Coronary artery (tissue), 2 donors: Measurements from ENCODE around the gene TPST1.
"Not testable (repeated sequence)": the region's sequence is repeated elsewhere in the genome, so short reads cannot be mapped to it uniquely, and the experiment has no call there.

ENCODE experiments used
- DNase-seq: peaks from one replicate; pipeline ENCODE4 v3.0.0-alpha.2; 2017; ENCODE audit warnings: low spot score
- H3K27ac ChIP-seq, 2 donors: fragments of 200-600 bp; sonication (generic); one replicate each; pipeline ENCODE4 v1.5.1; 2016 to 2019
- H3K4me3 ChIP-seq: fragments of 200-600 bp; sonication (generic); 2 replicates; pipeline ENCODE4 v1.5.1; 2016; ENCODE audit warnings: mild to moderate bottlenecking, moderate library complexity
- CTCF ChIP-seq: fragments of 200-600 bp; sonication (generic); IDR thresholded peaks from one replicate; pipeline ENCODE4 v1.5.1; 2019; ENCODE audit warnings: antibody characterized with exemption

The TPST1 gene

DNA sequence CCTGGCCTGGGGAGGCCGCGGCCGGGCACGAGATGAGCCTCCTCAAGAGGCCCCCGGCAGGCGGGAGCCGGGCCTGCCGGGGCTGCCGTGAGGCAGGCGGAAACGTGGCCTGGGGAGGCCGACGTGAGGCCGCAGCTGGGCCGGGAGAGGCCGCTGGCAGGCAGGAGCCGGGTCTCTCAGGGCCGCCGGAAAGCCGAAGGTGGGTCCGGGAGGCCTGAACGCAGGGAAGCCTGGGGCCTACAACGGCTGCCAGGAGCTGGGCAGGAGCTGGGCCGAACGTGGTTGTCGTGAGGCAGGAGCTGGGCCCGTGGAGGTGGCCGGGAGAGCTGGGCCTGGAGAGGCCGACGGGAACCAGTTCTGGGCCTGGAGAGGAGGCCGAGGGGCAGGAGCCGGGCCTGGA is 171.9 kb downstream of the TPST1 start:
- no peak overlapping the region for H3K4me3 ChIP-seq
- no peak overlapping the region for H3K27ac ChIP-seq
- DNase-seq: no peak
- no peak for TF ChIP-seq CTCF

- no peak for TF ChIP-seq CTCF
- no peak overlapping the region for H3K4me3 ChIP-seq
- H3K27ac ChIP-seq: no peak overlapping the region
- no peak for DNase-seq
Observed at GRCh38 chr7:66377714-66378113, 172.6 kb downstream of the TPST1 start.

DNA sequence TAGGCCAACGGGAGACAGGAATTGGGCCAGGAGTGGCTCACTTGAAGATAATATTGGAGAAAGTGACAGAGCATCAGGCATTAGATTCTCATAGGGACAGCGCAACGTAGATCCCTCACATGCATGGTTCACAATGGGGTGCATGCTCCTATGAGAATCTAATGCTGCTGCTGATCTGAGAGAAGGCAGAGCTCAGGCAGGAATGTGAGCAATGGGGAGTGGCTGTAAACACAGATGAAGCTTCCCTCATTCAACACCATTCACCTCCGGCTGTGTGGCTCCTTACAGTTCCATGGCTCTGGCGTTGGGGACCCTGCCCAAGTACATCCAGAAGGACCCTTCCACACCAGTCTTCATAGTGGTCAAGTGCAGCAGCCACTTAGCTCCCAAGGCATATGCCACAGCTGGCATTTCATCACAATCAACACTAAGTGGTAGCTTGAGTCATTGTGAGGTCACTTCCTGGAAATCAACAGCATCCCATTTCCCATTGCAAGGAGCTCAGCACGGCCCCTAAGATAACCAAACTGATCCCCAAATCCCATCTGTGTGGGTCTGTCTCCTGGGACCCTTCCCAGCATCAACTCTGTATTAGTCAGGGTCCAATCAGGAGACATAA is 174.5 kb downstream of the TPST1 start:
- no peak for DNase-seq
- Histone ChIP-seq H3K27ac (no peak overlapping the region), H3K4me3 (no peak overlapping the region)
- TF ChIP-seq CTCF: no peak

GRCh38 chr7:66380272-66380888 is 175.2 kb downstream of the TPST1 start:
- no peak for TF ChIP-seq CTCF
- DNase-seq: no peak
- no peak overlapping the region for H3K27ac ChIP-seq
- H3K4me3 ChIP-seq: no peak overlapping the region

- H3K27ac ChIP-seq, H3K4me3 ChIP-seq, DNase-seq: not testable (repeated sequence)
Observed at GRCh38 chr7:66382182-66382923, 177.2 kb downstream of the TPST1 start.

DNA sequence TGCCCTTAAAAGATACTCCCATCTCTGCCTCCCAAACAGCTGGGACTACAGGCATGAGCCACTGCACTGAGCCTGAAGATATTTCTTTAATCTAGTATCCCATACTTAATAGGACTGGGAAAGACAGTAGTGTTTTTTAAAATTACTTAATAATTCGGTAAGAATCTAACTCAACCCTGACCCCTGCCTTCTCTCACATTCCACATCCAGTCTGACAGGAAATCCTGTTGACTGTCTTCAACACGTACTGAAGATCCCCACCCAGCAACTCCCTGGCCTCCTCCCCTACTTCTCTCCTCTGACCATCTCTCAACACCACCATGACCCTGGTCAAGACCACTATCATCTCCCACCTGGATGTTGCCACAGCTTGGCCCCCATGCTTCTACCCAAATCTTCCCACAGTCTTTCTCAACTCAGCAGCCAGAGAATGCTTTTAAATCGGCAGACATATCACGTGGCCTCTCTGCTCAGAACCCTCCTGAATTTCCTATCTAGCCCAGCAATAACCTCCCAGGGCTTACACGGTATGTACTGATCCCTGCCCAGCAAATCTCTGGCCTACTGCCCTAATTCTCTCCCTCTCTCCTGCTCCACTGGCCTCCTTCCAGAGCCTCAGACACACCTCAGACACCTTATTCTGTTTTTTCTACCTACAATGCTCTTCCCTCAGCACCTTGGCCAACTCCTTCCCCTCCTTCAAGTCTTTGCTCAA is 180.2 kb downstream of the TPST1 start:
- not testable (repeated sequence) for DNase-seq, H3K27ac ChIP-seq, H3K4me3 ChIP-seq

- not testable (repeated sequence) for DNase-seq, H3K4me3 ChIP-seq, H3K27ac ChIP-seq
Observed at GRCh38 chr7:66395128-66395571, 190.0 kb downstream of the TPST1 start.

- H3K4me3 ChIP-seq, H3K27ac ChIP-seq: not testable (repeated sequence)
Observed at GRCh38 chr7:66396052-66396451, 190.9 kb downstream of the TPST1 start.

DNA sequence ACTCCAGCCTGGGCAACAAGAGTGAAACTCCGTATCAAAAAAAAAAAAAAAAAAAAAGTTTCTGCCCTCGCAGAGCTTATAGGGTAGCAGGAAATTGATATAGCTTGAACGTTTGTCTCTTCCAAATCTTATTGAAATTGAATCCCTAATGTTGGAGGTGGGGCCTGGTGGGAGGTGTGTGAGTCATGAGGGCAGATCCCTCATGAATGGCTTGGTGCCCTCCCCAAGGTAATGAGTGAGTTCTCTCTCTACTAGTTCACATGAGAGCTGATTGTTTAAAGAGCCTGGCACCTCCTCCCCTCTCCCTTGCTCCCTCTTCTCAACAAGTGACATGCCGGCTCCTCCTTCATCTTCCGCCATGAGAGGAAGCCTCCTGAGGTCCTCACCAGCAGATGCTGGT is 193.7 kb downstream of the TPST1 start:
- H3K4me3 ChIP-seq, DNase-seq, H3K27ac ChIP-seq: not testable (repeated sequence)

More at GRCh38 chr7:66396052-66396451, 190.9 kb downstream of the TPST1 start:
- not testable (repeated sequence) for DNase-seq
